ENCODE measurements around the gene MAB21L1. TPM values are rescaled to one million over a fixed set of nuclear protein-coding genes. Genes with fewer than 3 reads are reported as not detected.

The MAB21L1 gene
- total and polyA plus RNA-seq, 2 of the 8 experiments (the other 6 are each of a cell fraction or from before 2014, with no cell fraction given) = not detected

GRCh38 chr13:35468195-35468594, 8.3 kb downstream of the MAB21L1 start:
- no peak overlapping the region for H4K8ac ChIP-seq (ENCODE audit: extremely low read depth, insufficient read depth, low read length)
- H3K9ac ChIP-seq (replicated peaks in 1 of 4; ENCODE audit: extremely low read depth in 1 of 4, low read depth in 3 of 4, low read length in 3 of 4) = no peak overlapping the region
- ChIA-PET CTCF (ENCODE audit: partially characterized antibody) (no interaction called here), POLR2A (ENCODE audit: partially characterized antibody) (no interaction called here)
- no peak overlapping the region for H3K4me2 ChIP-seq (ENCODE audit: insufficient read depth in 1 of 2, low read depth in 2 of 2, low read length in 2 of 2)
- no peak overlapping the region for H3K18ac ChIP-seq (ENCODE audit: extremely low read depth, low read length)
- no peak overlapping the region for H2BK20ac ChIP-seq (ENCODE audit: low read length)
- peaks cover 8% of the 10 kb centered on the region for H3K23me2 ChIP-seq (ENCODE audit: low read depth, low read length)
- H3K79me1 ChIP-seq (ENCODE audit: low read depth, low read length) = no peaks in the 10 kb centered on the region
- H3K4me3 ChIP-seq (ENCODE audit: extremely low read depth in 1 of 4, insufficient read depth in 2 of 4, low read depth in 3 of 4, low read length in 4 of 4) = no peak overlapping the region
- no peaks in the 10 kb centered on the region for H3K36me3 ChIP-seq (ENCODE audit: control insufficient read depth in 2 of 4, insufficient read depth in 4 of 4, low read length in 3 of 4)
- no peak overlapping the region for H4K91ac ChIP-seq (replicated peaks; ENCODE audit: insufficient read length, low read length)
- DNase-seq (ENCODE audit: low read depth in 1 of 2, low spot score in 2 of 2) (no peak), FAIRE-seq (no peak)
- H3K56ac ChIP-seq (replicated peaks; ENCODE audit: insufficient read length, low read depth, low read length) = no peak overlapping the region
- peaks cover 15 to 24% (median 20%) of the 10 kb centered on the region in 4 experiments for H3K27me3 ChIP-seq (replicated peaks in 1 of 4; ENCODE audit: control insufficient read depth in 3 of 4, extremely low read depth in 1 of 4, insufficient read depth in 3 of 4, low read length in 3 of 4)
- H2BK15ac ChIP-seq (ENCODE audit: low read length) = no peak overlapping the region
- no peaks in the 10 kb centered on the region for H3K79me2 ChIP-seq (ENCODE audit: control insufficient read depth in 1 of 2, insufficient read depth in 2 of 2, low read length in 2 of 2)
- H3K4ac ChIP-seq (replicated peaks; ENCODE audit: insufficient read length, low read depth, low read length) = no peak overlapping the region
- no peak overlapping the region for H2AFZ ChIP-seq (ENCODE audit: low read length)
- no peak overlapping the region for H2BK5ac ChIP-seq (ENCODE audit: low read depth, low read length)
- H2AK5ac ChIP-seq (ENCODE audit: low read depth, low read length) = no peak overlapping the region
- H3K14ac ChIP-seq (ENCODE audit: insufficient read length) = no peak overlapping the region
- H3K4me1 ChIP-seq (replicated peaks in 1 of 4; ENCODE audit: control insufficient read depth in 3 of 4, insufficient read depth in 4 of 4, low read length in 3 of 4) = peaks cover 3 to 11% (median 8%) of the 10 kb centered on the region in 4 experiments
- no peaks in the 10 kb centered on the region for H3K9me3 ChIP-seq (ENCODE audit: insufficient read depth in 2 of 2, low read depth in 1 of 2, low read length in 1 of 2)
- no peak overlapping the region for H3K27ac ChIP-seq (ENCODE audit: low read depth, low read length)
- H4K20me1 ChIP-seq (replicated peaks in 1 of 2; ENCODE audit: control insufficient read depth in 1 of 2, insufficient read depth in 2 of 2, low read length in 2 of 2) = peaks cover 9 to 11% of the 10 kb centered on the region in 2 experiments
- no peak overlapping the region for H2BK12ac ChIP-seq (ENCODE audit: low read depth, low read length)
- no peak overlapping the region for H2BK120ac ChIP-seq (replicated peaks; ENCODE audit: low read depth, low read length)
- no peak overlapping the region for H4K5ac ChIP-seq (ENCODE audit: insufficient read length, low read depth, low read length)
- no peak overlapping the region for H3K23ac ChIP-seq (ENCODE audit: insufficient read length)
- 100% methylated on average over 1 of the region's 1 CpG; no CpG with 5 or more reads in 1 of the 2 experiments for WGBS, 2 experiments (ENCODE audit: extremely low coverage in 1 of 2, insufficient coverage in 1 of 2, insufficient read length in 1 of 2, insufficient replicate concordance in 2 of 2, low coverage in 1 of 2, low lambda C conversion rate in 2 of 2, missing lambda C conversion rate in 1 of 2)
- TF ChIP-seq TAF1 (IDR thresholded peaks at IDR 0.05; ENCODE audit: low read depth, low read length) (no peak), POLR2AphosphoS5 (IDR thresholded peaks at IDR 0.05; ENCODE audit: low read depth, low read length) (no peak), EZH2 (IDR thresholded peaks at IDR 0.05; ENCODE audit: low read depth, low read length, severe bottlenecking) (no peak), HDAC6 (IDR thresholded peaks at IDR 0.05; ENCODE audit: low read depth, low read length) (no peak), FOSL1 (IDR thresholded peaks at IDR 0.05; ENCODE audit: insufficient read depth, low read depth, low read length) (no peak), SP1 (IDR thresholded peaks at IDR 0.05; ENCODE audit: low read depth, low read length) (no peak), BACH1 (IDR thresholded peaks at IDR 0.05; ENCODE audit: low read length) (no peak), RFX5 (IDR thresholded peaks at IDR 0.05; ENCODE audit: borderline replicate concordance, low read depth, low read length) (no peak), TEAD4 (IDR thresholded peaks at IDR 0.05; ENCODE audit: low read depth, low read length) (no peak), KDM4A (IDR thresholded peaks at IDR 0.05; ENCODE audit: low read depth, low read length, severe bottlenecking) (no peak)

Measured in H1 (cell line).